Measurements from ENCODE around the gene LCE1E. TPM values are rescaled to one million over a fixed set of nuclear protein-coding genes. Genes with fewer than 3 reads are reported as not detected.

The LCE1E gene
- not detected for total RNA-seq

GRCh38 chr1:152786077-152786476 lies at the start of gene LCE1E:
Gene LCE1E, plus strand, starts transcription at chr1:152786257. Its CDS starts 1,043 bp downstream, at chr1:152787300.
- DNase-seq, result no peak

GRCh38 chr1:152737997-152738396 lies 48.1 kb upstream of the LCE1E start:
- no peak for DNase-seq

GRCh38 chr1:152739841-152740240 lies 46.2 kb upstream of the LCE1E start:
- no peak for DNase-seq

- no peak for DNase-seq
Observed at GRCh38 chr1:152741656-152742055, 44.4 kb upstream of the LCE1E start.

GRCh38 chr1:152743371-152744145 lies 42.5 kb upstream of the LCE1E start:
- DNase-seq, result no peak

- DNase-seq, result no peak
Observed at GRCh38 chr1:152745289-152745704, 40.8 kb upstream of the LCE1E start.

- DNase-seq, result no peak
Observed at GRCh38 chr1:152745765-152746444, 40.2 kb upstream of the LCE1E start.

GRCh38 chr1:152747831-152748230 lies 38.2 kb upstream of the LCE1E start:
- no peak for DNase-seq

GRCh38 chr1:152752225-152752624 lies 33.8 kb upstream of the LCE1E start:
- no peak for DNase-seq

- no peak for DNase-seq
Observed at GRCh38 chr1:152753586-152753985, 32.5 kb upstream of the LCE1E start.

GRCh38 chr1:152756872-152757271 lies 29.2 kb upstream of the LCE1E start:
- no peak for DNase-seq

- DNase-seq, result no peak
Observed at GRCh38 chr1:152757747-152758146, 28.3 kb upstream of the LCE1E start, which contains the start of gene KPRP. Gene KPRP, plus strand, starts transcription at chr1:152758025. Its CDS starts 1,564 bp downstream, at chr1:152759589.

- no peak for DNase-seq
Observed at GRCh38 chr1:152758636-152759035, 27.4 kb upstream of the LCE1E start.

- DNase-seq, result no peak
Observed at GRCh38 chr1:152759453-152760173, 26.4 kb upstream of the LCE1E start.

- no peak for DNase-seq
Observed at GRCh38 chr1:152760551-152761190, 25.4 kb upstream of the LCE1E start.

- no peak for DNase-seq
Observed at GRCh38 chr1:152761609-152762213, 24.3 kb upstream of the LCE1E start.

GRCh38 chr1:152768847-152769533 lies 17.1 kb upstream of the LCE1E start:
- DNase-seq, result no peak

- DNase-seq, result no peak
Observed at GRCh38 chr1:152770411-152770810, 15.6 kb upstream of the LCE1E start.

GRCh38 chr1:152774875-152775274 lies 11.2 kb upstream of the LCE1E start, which contains the start of gene LCE1F:
Gene LCE1F, plus strand, starts transcription at chr1:152775140. Its CDS starts 1,232 bp downstream, at chr1:152776372.
- DNase-seq, result no peak

GRCh38 chr1:152776361-152776760 lies 9.7 kb upstream of the LCE1E start:
- DNase-seq, result no peak

GRCh38 chr1:152777510-152778137 lies 8.4 kb upstream of the LCE1E start:
- DNase-seq, result no peak

Data from tongue (tissue), 2 donors.